ENCODE results near the gene C1QTNF3. TPM values are rescaled to one million over a fixed set of nuclear protein-coding genes. Genes with fewer than 3 reads are reported as not detected.

C1QTNF3 gene
- total and polyA plus RNA-seq, 2 of the 8 experiments (the other 6 are each of a cell fraction or from before 2014, with no cell fraction given) = 1.0 to 1.2 TPM

GRCh38 chr5:34030048-34030447 is 13.0 kb downstream of the C1QTNF3 start (continued):
- TF ChIP-seq MAX (IDR thresholded peaks at IDR 0.05) (no peak), JUN (IDR thresholded peaks at IDR 0.05; ENCODE audit: low read depth, low read length) (no peak), SRF (IDR thresholded peaks at IDR 0.05; ENCODE audit: low read depth, low read length) (no peak), ATF3 (IDR thresholded peaks at IDR 0.05; ENCODE audit: insufficient read depth, low read depth, low read length) (no peak), GABPA (IDR thresholded peaks at IDR 0.05; ENCODE audit: borderline replicate concordance, insufficient read depth, low read length) (no peak), TEAD4 (IDR thresholded peaks at IDR 0.05; ENCODE audit: low read depth, low read length) (no peak)
